K562 (cell line): ENCODE results near the gene HES4. TPM values are rescaled to one million over a fixed set of nuclear protein-coding genes. Genes with fewer than 3 reads are reported as not detected.

Experiments used
- DACH1 ChIP-seq: fragments of 450-650 bp; IDR thresholded peaks from 2 replicates; pipeline ENCODE4 v1.6.1; 2018; ENCODE audit not compliant: partially characterized antibody
- FOSL1 ChIP-seq: fragments of 200-800 bp; sonication (Bioruptor generic); conservative IDR thresholded peaks from 2 replicates; pipeline ENCODE4 v1.6.1; 2016; ENCODE audit warnings: missing genetic modification characterization, missing compliant biosample characterization
- FOXA1 ChIP-seq: fragments of 450-650 bp; IDR thresholded peaks from 2 replicates; pipeline ENCODE4 v1.6.1; 2016; ENCODE audit warnings: mild to moderate bottlenecking, borderline replicate concordance
- KDM4B ChIP-seq, 2 experiments: fragments of 450-650 bp in 1 of 2; sonication (generic) in 1 of 2; IDR thresholded peaks; 2 replicates each; pipeline ENCODE4 v1.6.1; 2016 to 2017; ENCODE audit warnings: borderline replicate concordance in 2 of 2, antibody characterized with exemption in 1 of 2, low read depth in 1 of 2, mild to moderate bottlenecking in 1 of 2
- LEF1 ChIP-seq: fragments of 450-650 bp; IDR thresholded peaks from 2 replicates; pipeline ENCODE4 v1.6.1; 2016; ENCODE audit warnings: mild to moderate bottlenecking
- MNT ChIP-seq, 2 experiments: fragments of 450-650 bp; conservative IDR thresholded peaks; 2 replicates each; pipeline ENCODE4 v1.6.1; 2017; ENCODE audit warnings: mild to moderate bottlenecking in 2 of 2, moderate library complexity in 2 of 2
- NFRKB ChIP-seq: fragments of 450-650 bp; IDR thresholded peaks from 2 replicates; pipeline ENCODE4 v1.6.1; 2016; ENCODE audit warnings: low read depth
- NKRF ChIP-seq: fragments of 450-650 bp; IDR thresholded peaks from 2 replicates; pipeline ENCODE4 v1.6.1; 2016; ENCODE audit warnings: borderline replicate concordance
- PML ChIP-seq: IDR thresholded peaks from 2 replicates; pipeline ENCODE4 v1.6.1; 2012; ENCODE audit warnings: low read length, inconsistent platforms
- POLR2AphosphoS5 ChIP-seq: IDR thresholded peaks from 2 replicates; pipeline ENCODE4 v1.6.1; 2011; ENCODE audit warnings: mild to moderate bottlenecking, low read depth, low read length, moderate library complexity; ENCODE audit not compliant: control insufficient read depth, insufficient read depth
- SMARCE1 ChIP-seq: fragments of 450-650 bp; IDR thresholded peaks from 2 replicates; pipeline ENCODE4 v1.7.1; 2016; ENCODE audit warnings: mild to moderate bottlenecking
- ZBTB43 ChIP-seq: sonication (generic); formaldehyde crosslinking; IDR thresholded peaks from 2 replicates; pipeline ENCODE4 v1.8.0; 2023; ENCODE audit warnings: mild to moderate bottlenecking, missing genetic modification reagents
- ZBTB7A ChIP-seq: IDR thresholded peaks from 2 replicates; pipeline ENCODE4 v1.6.1; 2011; ENCODE audit warnings: low read depth, mild to moderate bottlenecking, low read length, moderate library complexity, borderline replicate concordance; ENCODE audit not compliant: control insufficient read depth
- ZNF639 ChIP-seq, 2 experiments: fragments of 200-800 bp in 1 of 2; sonication (Bioruptor generic) in 1 of 2; sonication (generic) in 1 of 2; formaldehyde crosslinking in 1 of 2; IDR thresholded peaks in 1 of 2; conservative IDR thresholded peaks in 1 of 2; 2 replicates each; pipeline versions ENCODE4 v1.5.0 to v1.6.1; 2016 to 2020; ENCODE audit warnings: missing compliant biosample characterization in 1 of 2, missing genetic modification characterization in 1 of 2, missing genetic modification reagents in 1 of 2
- polyA plus RNA-seq, 8 experiments: library from polyadenylated mRNA; depleted of rRNA in 4 of 8; stranded (reverse) in 5 of 8; unstranded in 3 of 8; fragments of >200 nt; fragmentation: Nextera tagmentation in 2 of 8; fragmentation: Illumina TruSeq in 1 of 8; extraction: Ambion mirVana in 2 of 8; extraction: Trizol in 1 of 8; gene quantifications; 2 replicates each; pipeline versions ENCODE4 v1.2.1 to v1.2.3, GENCODE V29; 2011 to 2014; ENCODE audit warnings: inconsistent platforms in 1 of 8, missing spikeins in 1 of 8
- total RNA-seq, 7 experiments: library from RNA; depleted of rRNA in 6 of 7; stranded (reverse); fragments of >200 nt in 6 of 7; fragmentation: Illumina TruSeq in 2 of 7; extraction: Trizol in 2 of 7; gene quantifications; 2 replicates each; pipeline versions ENCODE4 v1.2.1 to v1.2.3, GENCODE V29; 2011 to 2021; ENCODE audit warnings: low replicate concordance in 1 of 7

The HES4 gene
- total and polyA plus RNA-seq, 9 of the 15 experiments (the other 6 are each of a cell fraction or from before 2014, with no cell fraction given): 0.21 to 43.7 (median 5.3) TPM; not detected in 2

- peak in 1 of 2 experiments; percentile 87; a peak in 1 of 4 replicates for TF ChIP-seq ZNF639 (CRISPR knock-in tag; conservative IDR thresholded peaks at IDR 0.05 in 1 of 2, IDR thresholded peaks at IDR 0.05 in 1 of 2)
- TF ChIP-seq SMARCE1: peak; percentile 70
- TF ChIP-seq MNT (conservative IDR thresholded peaks at IDR 0.05): peak; percentile 95 to 97
- peak; percentile 97 for TF ChIP-seq NKRF
- peak; percentile 14 for TF ChIP-seq DACH1
- TF ChIP-seq ZBTB43 (CRISPR knock-in tag): 0 out of 2 replicates have a peak, but pooled peaks have one; percentile 60
- TF ChIP-seq FOXA1: no peak
- no peak; a peak in 1 of 4 replicates for TF ChIP-seq KDM4B (IDR thresholded peaks at IDR 0.05; ENCODE audit: borderline replicate concordance in 2 of 2, low read depth in 1 of 2)
- peak; percentile 42; the same call in 1 of the 2 replicates for TF ChIP-seq ZBTB7A
- peak; percentile 19; the same call in 1 of the 2 replicates for TF ChIP-seq FOSL1
- TF ChIP-seq NFRKB: no peak
- peak; percentile 41; the same call in 1 of the 2 replicates for TF ChIP-seq POLR2AphosphoS5
- peak; percentile 37; the same call in 1 of the 2 replicates for TF ChIP-seq PML
- TF ChIP-seq LEF1: peak; percentile 74; the same call in 1 of the 2 replicates
Observed at GRCh38 chr1:1013105-1013921, 13.4 kb upstream of the HES4 start, which contains the start of gene ISG15 (continued).
